Activated CD8-positive, alpha-beta memory T cell treated with anti-CD3 and anti-CD28 coated beads for 48 hours (primary cell): Measurements from ENCODE around the gene EMP3.
"Not testable (repeated sequence)": the region's sequence is repeated elsewhere in the genome, so short reads cannot be mapped to it uniquely, and the experiment has no call there.

Experiments used
- DNase-seq, 3 experiments: peaks; one replicate each; pipeline ENCODE4 v3.0.0-alpha.2; 2020; ENCODE audit warnings: low read depth in 2 of 3, low spot score in 2 of 3

EMP3 gene

DNA sequence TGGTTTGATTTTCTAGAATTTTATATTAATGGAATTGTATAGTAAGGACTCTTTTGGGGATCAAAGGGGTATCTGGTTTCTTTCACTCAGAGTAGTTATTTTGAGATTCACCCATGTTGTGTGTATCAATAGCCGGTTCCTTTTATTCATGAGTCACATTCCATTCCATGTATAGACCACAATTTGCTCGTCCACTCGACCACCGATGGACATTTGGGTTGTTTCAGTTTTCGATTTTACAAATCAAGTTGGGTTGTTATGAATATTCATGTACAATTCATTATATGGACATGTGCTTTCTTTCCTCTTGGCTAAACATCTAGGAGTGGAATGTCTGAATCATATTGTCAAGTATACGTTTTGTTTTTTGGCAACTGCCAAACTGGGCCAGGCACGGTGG is 9.6 kb upstream of the EMP3 start:
- DNase-seq: no peak

DNA sequence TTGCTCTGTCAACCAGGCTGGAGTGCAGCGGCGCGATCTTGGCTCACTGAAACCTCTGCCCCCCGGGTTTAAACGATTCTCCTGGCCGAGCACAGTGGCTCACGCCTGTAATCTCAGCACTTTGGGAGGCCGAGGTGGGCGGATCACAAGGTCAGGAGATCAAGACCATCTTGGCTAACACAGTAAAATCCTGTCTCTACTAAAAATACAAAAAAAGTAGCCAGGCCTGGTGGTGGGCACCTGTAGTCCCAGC is 7.7 kb upstream of the EMP3 start:
- not testable (repeated sequence) for DNase-seq

DNA sequence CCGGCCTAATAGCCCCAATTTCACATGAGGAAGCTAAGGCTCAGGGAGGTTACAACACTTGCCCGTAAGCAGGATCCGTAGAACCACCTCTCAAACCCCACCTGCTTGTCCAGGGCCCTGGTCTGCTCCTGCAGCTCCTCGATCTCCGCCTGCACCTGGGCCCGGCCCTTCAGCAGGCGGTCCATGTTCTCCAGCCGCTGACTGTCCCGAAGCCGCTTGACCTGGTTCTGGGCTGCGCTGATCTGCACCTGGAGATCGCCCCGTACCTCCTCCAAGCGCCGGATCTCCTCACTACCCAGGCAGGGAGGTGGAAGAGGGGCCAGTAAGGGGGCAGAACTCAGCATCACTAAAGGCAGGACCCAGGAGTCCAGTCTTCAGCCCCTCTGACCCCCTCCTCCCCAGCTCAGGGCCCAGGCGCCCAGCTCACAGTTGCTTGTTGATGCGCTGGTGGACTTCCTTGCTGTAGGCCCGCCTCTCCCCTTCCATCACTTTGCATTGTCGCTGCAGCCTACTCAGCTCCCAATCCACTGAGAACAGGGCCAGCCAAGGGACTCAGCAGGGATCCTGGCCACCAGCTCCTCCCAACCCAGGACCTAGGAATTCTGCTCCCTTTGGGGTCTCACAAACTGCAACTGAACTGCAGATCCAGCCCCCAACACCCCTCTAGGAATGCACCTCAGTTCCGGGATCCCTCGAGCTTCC is 6.9 kb upstream of the EMP3 start:
- no peak for DNase-seq

DNA sequence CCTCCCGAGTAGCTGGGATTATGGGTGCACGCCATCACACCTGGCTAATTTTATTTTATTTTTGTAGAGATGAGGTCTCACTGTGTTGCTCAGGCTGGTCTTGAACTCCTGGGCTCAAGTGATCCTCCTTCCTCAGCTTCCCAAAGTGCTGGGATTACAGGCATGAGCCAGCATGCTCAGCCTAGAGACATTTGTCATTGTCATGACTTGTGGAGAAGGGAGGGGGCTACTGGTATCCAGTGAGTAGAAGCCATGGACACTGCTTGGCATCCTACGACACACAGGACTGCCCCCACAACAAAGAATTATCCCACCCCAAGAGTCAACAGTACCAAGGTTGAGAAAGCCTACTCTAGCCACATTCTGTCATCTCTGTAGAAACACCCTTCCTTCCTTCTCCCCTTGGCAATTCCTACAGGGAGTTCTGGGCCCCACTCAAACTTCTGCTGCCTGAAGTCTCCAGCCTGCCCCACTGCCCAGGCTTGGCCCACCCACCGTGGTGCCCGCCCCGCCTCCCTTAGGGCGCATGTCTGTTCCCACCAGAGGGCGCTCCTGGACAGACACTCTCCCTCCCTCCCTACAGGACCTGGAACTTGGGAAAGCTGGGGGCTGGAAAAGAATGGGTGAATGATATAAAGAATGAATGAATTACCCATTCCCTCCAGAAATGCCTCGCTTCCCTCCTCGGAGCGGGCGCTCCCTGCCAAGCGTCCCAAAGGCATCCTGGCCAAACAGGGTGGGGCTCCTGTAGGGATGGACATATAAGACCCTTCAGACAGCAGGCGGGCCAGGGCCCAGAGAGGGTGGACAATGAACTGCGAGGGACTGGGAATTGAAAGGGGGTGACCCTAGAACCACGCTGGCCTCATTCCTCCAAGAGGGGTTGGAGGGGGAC is 5.5 kb upstream of the EMP3 start:
- DNase-seq: peak in 2 of 3 experiments; percentile 64 to 69

DNA sequence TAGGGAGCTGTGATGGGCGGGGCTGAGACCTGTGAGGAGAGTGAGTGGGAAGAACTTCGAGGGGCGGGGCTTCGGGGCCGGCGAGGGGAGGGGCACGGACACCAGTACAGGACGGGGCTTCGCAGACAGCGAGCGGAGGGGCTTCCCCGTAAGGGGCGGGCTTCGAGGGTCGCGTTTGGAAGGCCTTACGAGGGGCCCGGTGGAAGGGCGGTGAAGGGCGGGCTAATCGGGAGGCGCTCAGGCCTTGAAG is 4.1 kb upstream of the EMP3 start:
- peak; percentile 91 to 95 (median 94) for DNase-seq

DNA sequence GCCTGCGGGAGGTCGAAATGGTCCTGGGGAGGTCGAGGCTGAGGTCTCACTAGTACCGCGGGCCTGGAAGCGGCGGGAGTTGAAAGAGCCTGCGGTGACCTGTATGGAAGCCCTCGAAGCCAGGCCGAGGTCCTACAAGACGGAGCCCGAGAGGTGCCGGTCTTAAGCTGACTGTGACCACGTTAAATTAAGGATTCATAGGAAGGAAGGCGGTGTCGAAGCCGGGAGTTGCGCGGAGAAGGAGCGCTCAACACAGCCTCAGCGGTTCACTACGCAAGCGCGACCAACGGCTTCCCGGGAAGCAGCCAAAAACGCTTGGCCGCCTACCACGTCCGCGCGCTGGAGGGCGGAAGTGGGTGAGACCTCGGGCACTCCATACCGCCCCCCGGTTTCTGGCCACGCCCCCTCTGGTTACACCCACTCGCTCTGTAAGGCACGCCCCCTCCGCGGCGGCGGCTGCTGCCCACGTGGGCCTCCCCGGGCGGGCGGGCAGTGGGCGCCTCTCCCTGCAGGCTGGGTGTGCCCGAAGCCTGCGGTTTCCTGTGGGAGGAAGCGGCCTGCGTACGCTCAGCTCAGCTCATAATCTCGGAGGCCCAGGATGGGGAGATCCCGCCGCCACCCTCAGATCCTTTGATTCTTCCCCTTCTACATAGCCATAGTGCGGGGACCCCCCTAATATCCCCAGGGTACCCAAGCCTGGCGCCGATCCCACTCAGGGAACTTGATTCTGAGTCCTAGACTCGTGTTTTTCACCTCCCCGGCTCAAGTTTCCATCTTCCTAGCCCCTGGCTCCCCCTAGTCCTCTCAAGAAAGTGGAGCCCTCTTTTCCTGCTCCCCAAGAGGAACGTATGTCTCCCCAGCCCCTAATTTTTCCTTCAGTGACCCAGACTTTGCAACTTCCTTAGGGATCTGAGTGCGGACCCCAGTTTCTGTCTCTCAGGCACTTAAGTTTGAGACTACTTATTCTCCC is 3.4 kb upstream of the EMP3 start:
- peak; percentile 96 to 99 (median 98) for DNase-seq

DNA sequence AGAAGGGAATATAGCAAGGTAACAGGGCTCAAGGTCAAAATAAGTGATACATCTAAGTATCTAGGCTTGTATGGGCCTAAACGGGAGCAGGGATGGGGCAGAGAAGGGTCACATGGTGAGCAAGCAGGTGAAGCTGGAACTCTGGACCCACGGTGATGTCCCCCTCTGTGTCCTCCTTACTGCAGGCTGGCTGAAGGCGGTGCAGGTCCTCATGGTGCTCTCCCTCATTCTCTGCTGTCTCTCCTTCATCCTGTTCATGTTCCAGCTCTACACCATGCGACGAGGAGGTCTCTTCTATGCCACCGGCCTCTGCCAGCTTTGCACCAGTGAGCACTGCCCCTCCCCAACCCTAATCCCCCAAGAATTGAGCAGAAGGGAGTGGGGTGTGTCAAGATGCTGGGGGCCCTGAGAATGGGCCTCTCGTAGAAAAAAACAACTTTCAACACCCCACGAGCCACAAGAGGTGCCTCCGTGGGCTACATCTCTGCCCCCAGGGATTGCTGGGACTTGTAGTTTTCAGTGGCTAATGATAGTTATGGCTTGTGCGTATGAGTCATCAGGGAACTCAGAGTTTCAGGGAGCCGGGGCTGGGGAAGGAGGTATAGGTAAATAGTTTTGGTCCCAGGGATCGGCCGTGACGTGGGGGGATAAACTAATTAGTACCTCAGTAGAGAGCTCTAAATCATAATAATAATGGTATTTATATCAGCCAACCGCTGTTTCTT is 4.0 kb downstream of the EMP3 start:
- DNase-seq: no peak

DNA sequence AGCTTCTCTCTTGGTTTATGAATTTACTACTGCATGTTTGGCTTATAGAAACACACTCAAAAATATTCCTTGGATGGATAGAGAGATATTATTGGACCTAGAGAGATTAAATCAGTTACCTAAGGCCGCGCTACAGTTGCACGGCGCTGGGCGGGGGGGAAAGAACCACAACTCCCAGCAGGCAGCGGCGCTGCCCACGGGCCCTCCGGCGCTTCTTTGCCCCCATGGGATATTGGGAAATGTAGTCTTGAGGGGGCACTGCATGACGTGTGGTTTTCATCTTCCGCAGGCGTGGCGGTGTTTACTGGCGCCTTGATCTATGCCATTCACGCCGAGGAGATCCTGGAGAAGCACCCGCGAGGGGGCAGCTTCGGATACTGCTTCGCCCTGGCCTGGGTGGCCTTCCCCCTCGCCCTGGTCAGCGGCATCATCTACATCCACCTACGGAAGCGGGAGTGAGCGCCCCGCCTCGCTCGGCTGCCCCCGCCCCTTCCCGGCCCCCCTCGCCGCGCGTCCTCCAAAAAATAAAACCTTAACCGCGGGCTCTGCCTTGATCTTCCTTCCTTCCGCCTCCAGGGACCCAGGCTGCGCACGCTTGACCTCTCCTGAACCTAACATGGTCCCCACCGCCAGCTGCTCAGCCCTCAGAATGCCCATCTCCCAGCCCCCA is 4.8 kb downstream of the EMP3 start:
- DNase-seq: peak in 2 of 3 experiments; percentile 58 to 64

DNA sequence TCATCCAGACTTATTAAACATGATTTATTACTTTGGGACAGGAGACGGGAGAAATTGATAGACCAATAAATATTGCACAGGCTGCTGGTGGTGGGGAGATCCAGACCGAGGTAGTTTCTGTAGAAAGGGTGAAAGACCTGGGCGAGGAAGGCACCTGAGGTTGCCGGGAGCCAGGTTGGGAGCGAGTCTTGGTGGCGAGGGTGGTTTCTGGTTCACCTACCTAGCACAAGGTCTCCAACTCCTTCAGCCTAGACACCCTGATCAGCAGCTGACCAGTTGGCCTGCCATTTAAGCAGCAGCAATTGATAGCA is 7.0 kb downstream of the EMP3 start:
- no peak for DNase-seq

DNA sequence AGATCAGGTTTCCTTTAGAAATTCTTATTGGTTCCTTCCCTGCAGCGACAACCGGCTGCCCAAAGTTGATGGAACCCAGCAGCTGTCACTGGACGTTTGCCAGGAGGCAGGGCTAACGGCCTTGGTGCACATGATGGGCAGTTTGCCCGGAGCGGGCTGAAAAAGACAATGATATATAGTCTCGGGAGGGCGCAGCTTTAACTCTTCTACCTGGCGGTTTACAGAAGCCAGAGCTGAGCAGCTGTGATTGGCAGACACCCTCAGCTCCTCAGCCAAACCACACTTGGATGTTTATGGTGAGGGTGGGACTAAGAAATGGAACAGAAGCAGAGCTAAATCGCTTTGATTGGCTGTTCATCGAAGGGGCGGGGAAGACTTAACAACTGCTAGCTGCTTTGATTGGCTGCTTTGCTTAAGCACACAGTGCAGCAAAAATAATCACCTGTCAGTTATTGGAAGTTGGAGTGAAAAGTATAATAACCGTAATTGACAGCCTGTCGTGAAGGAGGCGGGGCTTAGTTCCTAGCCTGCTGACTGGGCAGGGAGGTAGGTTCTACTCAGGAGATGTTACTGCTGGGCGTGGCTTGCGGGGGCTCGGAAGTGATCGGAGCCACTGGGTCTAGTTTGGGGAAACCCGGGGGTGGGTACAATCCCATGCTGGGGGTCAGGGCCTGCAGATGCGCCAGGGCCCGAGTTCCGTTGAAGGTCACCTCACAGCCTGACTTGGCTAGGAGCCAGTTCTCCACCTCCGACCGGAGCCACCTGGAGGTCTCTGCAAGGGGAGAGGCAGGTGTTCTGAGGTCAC is 7.5 kb downstream of the EMP3 start:
- peak in 1 of 3 experiments; percentile 72 for DNase-seq

DNA sequence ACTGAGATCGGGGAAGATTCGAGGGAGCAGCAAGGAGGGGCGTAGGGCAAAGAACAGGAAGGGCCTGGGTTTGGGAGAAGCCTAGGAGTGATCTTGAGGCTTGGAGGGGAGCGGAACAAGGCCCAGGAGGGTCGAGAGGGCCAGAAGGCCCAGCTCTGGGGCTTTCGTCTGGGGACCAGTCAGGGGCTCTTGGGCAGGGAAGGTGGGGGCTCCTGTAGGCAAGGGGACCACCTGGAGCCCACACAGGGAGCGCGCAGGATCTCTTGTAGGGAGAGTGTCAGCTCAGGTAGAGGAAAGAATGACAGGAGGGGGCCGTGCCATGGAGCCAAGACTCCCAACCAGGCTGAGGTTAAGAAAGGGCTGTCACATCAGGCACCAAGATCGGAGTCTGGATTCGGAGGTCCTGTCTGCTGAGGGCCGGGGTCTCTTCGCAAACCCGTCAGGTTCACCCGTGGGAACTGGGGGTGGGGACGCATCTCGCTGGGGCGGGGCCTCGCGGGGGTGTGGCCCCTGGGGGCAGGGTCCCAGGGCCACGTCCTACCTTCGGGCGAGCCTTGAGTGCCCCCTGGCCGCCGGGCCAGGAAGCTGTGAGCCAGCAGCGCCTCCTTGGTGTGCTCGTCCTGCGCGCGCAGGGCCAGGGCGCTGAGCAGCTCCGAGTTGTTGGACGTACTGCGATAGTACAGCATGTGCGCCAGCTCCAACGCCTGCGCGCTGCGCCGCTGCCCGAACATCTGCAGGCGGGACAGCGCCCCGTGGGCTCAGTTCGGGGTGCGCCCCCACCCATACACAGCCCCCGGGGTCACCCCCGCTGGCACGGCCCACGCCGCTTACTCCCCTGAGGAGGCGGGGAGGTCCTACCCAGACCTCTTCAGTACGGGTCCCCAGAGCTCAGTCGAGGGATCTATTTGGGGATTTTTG is 8.4 kb downstream of the EMP3 start:
- peak; percentile 77 to 79 (median 78) for DNase-seq

DNA sequence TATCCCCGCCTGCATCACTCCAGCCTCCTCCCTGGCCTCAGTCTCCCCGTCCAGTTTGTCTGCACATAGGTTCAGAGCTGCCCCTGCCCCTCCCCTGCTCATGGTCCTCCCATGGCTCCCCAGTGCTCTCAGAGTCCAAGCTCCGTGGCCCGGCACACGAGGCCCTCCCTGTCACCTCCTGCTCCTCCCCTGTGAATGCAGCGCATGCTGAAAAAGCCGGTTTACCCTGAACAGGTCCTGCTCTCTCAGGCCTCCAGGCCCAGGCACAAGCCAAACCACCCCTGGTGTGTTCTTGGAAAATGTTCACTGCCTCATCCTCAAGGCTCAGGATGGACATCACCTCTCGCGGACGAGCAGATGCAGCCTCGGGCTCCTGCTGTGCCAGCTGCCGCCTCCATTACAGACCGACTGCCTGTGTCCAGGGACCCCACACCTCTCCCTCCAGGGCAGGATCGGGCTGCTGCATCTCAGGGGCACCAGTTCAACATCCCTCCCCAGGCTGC is 13.0 kb downstream of the EMP3 start:
- no peak for DNase-seq

DNA sequence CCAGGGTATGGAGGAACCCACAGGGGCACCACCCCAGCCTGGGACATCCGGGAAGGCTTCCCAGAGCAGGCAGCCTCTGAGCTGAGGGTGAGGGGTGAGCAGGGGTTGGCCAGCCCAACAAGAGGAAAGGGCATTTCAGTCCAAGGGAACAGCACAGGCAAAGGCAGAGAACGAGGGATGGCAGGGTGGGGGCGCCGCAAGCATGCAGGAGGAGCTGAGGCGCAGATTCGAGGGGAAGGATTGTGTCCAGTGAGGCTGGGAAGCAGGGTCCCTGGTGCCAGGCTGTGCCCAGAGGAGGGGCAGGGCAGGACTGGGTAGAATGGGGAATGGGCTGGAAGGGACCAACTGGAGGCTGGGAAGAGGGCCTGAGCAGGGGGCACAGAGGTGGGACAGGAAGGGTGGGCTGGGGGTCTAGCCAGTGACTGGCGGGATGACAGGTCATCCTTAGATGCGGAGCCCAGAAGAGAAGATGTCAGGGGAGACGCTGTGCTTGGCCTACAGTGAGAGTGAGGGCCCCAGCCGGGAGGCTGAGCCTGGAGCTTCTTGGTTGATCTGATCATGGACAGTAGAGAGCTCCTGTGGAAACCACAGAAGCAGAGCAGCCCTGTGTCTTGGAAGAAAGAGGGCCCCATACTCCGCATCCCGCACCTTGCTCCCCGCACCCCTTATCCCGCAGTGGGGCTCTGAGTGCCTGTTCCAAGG is 13.6 kb downstream of the EMP3 start:
- no peak for DNase-seq

DNA sequence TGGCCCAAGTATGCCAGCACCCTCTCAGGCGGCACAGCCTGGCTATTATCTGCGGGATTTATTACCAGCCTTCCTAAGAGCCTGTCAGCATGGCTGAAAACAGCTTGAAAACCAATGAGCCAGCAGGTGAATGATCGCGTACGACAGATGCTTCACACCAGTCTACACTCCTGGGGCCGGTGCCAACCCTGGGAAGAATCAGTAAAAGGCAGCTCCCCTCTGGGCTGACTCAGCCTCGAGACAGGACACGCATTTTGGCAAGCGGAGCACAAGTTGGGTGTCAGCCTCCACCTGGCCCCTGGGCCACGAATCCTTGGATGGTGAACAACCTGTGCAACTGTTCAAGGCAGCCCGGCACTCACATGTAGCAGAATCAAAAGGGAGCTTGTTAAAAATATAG is 15.6 kb downstream of the EMP3 start:
- no peak for DNase-seq

DNA sequence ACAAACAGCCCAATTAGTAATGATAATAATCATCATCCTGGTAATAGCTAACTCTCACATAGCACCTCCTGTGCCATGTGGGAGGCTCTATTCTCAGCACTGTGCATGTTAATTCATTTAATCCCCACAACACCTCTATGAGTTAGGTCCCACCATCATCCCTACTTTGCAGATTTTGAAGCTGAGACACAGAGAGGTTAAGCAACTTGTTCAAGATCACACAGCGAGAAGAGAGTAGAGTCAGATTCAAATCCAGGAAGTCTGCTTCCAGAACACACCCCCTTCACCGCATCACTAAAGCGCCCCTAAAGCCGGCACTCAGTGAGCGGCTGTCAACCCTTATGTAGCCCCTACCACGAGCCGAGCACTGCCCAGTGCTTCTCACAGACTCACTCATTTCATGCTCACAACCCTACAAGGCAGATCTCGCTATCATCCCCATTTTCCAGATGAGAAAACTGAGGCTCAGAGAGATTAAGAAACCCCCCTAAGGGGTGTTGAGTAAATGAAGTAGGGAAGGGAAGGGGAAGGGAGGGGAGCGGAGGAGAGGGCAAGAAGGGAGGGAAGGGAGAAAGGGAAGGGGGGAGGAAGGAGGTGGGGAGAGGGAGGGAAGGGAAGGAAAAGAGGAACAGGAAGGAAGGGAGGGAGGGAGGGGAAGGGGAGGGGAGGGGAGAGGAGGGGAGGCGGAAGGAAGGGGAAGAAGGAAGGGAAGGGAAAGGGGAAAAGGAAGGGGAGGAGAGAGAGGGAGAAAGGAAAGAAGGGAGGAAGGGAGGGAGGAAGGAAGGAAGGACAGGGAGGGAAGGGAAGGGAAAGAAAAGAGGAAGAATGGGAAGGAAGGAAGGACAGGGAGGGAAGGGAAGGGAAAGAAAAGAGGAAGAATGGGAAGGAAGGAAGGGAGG is 16.4 kb downstream of the EMP3 start:
- no peak for DNase-seq

DNA sequence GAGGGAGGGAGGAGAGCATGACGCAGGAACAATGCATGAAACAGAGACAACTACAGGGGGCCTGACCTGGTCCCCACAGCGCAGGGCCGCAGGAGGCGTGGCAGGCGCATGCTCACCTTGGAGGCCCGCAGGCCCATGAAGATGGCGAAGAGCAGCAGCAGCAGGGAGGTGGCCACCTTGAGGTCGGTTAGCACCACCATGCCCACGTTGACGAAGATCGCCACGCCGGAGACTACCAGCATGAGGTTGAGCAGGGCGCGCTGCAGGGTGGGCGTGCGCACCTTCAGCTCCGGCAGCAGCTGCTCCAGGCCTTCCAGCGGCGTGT is 17.0 kb downstream of the EMP3 start:
- no peak for DNase-seq

DNA sequence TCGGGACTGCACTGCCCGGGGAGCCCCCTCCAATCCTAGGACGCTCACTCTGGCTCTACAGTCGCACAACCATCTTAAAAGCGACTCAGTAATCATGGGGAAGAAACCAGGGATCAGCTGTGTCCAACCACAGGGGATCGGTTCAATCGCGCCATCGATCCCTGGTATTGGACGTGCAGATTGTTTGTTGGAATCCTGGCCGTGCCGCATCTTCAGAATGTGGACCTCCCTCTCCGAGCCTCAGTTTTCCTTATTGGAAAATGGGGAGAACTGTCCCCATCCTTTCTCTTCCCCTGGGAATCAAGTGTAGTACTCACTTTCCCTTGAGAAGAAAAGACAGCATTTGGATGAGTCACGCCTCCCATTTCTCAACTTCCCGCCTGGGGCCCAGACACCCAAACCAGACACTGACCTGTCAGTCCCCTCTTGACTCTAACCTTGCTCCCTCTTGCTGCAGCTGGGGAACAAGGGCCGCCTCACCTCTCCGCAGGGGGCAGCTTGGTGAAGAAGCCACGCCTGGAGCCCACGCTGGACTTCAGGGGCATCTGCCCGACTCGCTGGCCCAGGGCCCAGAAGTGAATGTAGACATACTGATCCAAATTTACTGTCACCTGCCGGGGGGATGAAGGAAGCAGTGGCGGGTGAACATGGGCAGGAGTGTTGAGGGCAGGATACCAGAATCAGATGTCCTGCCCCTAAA is 17.6 kb downstream of the EMP3 start:
- no peak for DNase-seq
